Stimulated activated CD8-positive, alpha-beta memory T cell treated with anti-CD3 and anti-CD28 coated beads, Interleukin-2, amount 100 ng/mL, for 1 hour (primary cell): ENCODE data around the gene CYP2R1.
"Not testable (repeated sequence)": the region's sequence is repeated elsewhere in the genome, so short reads cannot be mapped to it uniquely, and the experiment has no call there.

Source experiments
- DNase-seq, 2 donors: peaks; one replicate each; pipeline ENCODE4 v3.0.0-alpha.2; 2020; ENCODE audit warnings: low read depth in 2 of 2

Gene CYP2R1

GRCh38 chr11:14891143-14892035 lies 642 bp downstream of the CYP2R1 start:
- DNase-seq: peak; percentile 61 to 71

GRCh38 chr11:14886513-14886912 lies 5.5 kb downstream of the CYP2R1 start:
- no peak for DNase-seq

- no peak for DNase-seq
Measured at GRCh38 chr11:14884667-14885273, 7.3 kb downstream of the CYP2R1 start.

- not testable (repeated sequence) for DNase-seq
Measured at GRCh38 chr11:14883683-14884082, 8.3 kb downstream of the CYP2R1 start.

GRCh38 chr11:14882196-14882595 lies 9.8 kb downstream of the CYP2R1 start:
- no peak for DNase-seq

- DNase-seq: no peak
Measured at GRCh38 chr11:14881576-14882193, 10.3 kb downstream of the CYP2R1 start.

- no peak for DNase-seq
Measured at GRCh38 chr11:14875163-14875562, 16.9 kb downstream of the CYP2R1 start.

GRCh38 chr11:14873632-14874031 lies 18.4 kb downstream of the CYP2R1 start:
- DNase-seq: no peak

GRCh38 chr11:14872032-14872431 lies 20.0 kb downstream of the CYP2R1 start:
- DNase-seq: no peak

GRCh38 chr11:14863775-14864174 lies 28.3 kb downstream of the CYP2R1 start:
- not testable (repeated sequence) for DNase-seq

GRCh38 chr11:14861680-14862079 lies 30.4 kb downstream of the CYP2R1 start:
- no peak for DNase-seq

- no peak for DNase-seq
Measured at GRCh38 chr11:14860511-14860910, 31.5 kb downstream of the CYP2R1 start.

- no peak for DNase-seq
Measured at GRCh38 chr11:14858404-14858803, 33.6 kb downstream of the CYP2R1 start.

- no peak for DNase-seq
Measured at GRCh38 chr11:14857621-14858020, 34.4 kb downstream of the CYP2R1 start.

GRCh38 chr11:14855890-14856289 lies 36.1 kb downstream of the CYP2R1 start:
- DNase-seq: no peak

- no peak for DNase-seq
Measured at GRCh38 chr11:14854057-14854456, 38.0 kb downstream of the CYP2R1 start.

GRCh38 chr11:14852571-14853177 lies 39.4 kb downstream of the CYP2R1 start:
- DNase-seq: no peak

- no peak for DNase-seq
Measured at GRCh38 chr11:14842002-14842401, 50.0 kb downstream of the CYP2R1 start.

GRCh38 chr11:14835496-14836492 lies 56.2 kb downstream of the CYP2R1 start:
- DNase-seq: no peak
